Natural killer cell (primary cell): ENCODE results near the gene SCCPDH. TPM values are rescaled to one million over a fixed set of nuclear protein-coding genes. Genes with fewer than 3 reads are reported as not detected.

Experiments used
- ATAC-seq, 3 donors: fragments of 150-1000 bp in 2 of 3; fragments of 200-7000 bp in 1 of 3; cut with Tn5 transposase; 1 replicate in 1 of 3; 2 replicates in 2 of 3; pipeline ENCODE4 v1.10.0; 2021; ENCODE audit warnings: mild to moderate bottlenecking in 2 of 3, moderate library complexity in 2 of 3
- DNase-seq, 2 donors: peaks; one replicate each; pipeline versions ENCODE4 v3.0.0 to v3.0.0-alpha.2; 2013 to 2021; ENCODE audit warnings: mixed read lengths in 1 of 2
- H3K27ac ChIP-seq: one replicate; pipeline ENCODE4 v1.5.1; 2013; ENCODE audit warnings: mild to moderate bottlenecking, low read length
- H3K27me3 ChIP-seq: one replicate; pipeline ENCODE4 v1.6.1; 2013; ENCODE audit warnings: low read length; ENCODE audit not compliant: control insufficient read depth, insufficient read depth
- H3K36me3 ChIP-seq: one replicate; pipeline ENCODE4 v1.6.1; 2013; ENCODE audit warnings: low read length; ENCODE audit not compliant: control insufficient read depth, insufficient read depth
- H3K4me1 ChIP-seq: one replicate; pipeline ENCODE4 v1.6.1; 2013; ENCODE audit warnings: low read length; ENCODE audit not compliant: control insufficient read depth, insufficient read depth
- H3K4me3 ChIP-seq: one replicate; pipeline ENCODE4 v1.5.1; 2013; ENCODE audit warnings: low read length
- H3K9me3 ChIP-seq: one replicate; pipeline ENCODE4 v1.6.1; 2013; ENCODE audit warnings: low read length; ENCODE audit not compliant: control insufficient read depth, insufficient read depth
- H3K27ac Mint-ChIP-seq, 2 donors: one replicate each; pipeline ENCODE4 v1.8.0; 2022; ENCODE audit warnings: mild to moderate bottlenecking in 2 of 2, mixed read lengths in 2 of 2, moderate library complexity in 1 of 2
- H3K27me3 Mint-ChIP-seq, 2 donors: one replicate each; pipeline ENCODE4 v1.8.0; 2022; ENCODE audit warnings: low read depth in 2 of 2, mixed read lengths in 2 of 2
- H3K36me3 Mint-ChIP-seq: one replicate; pipeline ENCODE4 v1.8.0; 2022; ENCODE audit warnings: mixed read lengths
- H3K4me1 Mint-ChIP-seq, 2 donors: one replicate each; pipeline ENCODE4 v1.8.0; 2022; ENCODE audit warnings: mixed read lengths in 2 of 2
- H3K4me3 Mint-ChIP-seq: one replicate; pipeline ENCODE4 v1.8.0; 2022; ENCODE audit warnings: mild to moderate bottlenecking, moderate library complexity, mixed read lengths
- H3K9me3 Mint-ChIP-seq, 2 donors: one replicate each; pipeline ENCODE4 v1.8.0; 2022; ENCODE audit warnings: mixed read lengths in 2 of 2
- CTCF ChIP-seq: fragments of 200-600 bp; IDR thresholded peaks from one replicate; pipeline ENCODE4 v1.8.0; 2022; ENCODE audit warnings: antibody characterized with exemption
- WGBS: methylation state at CpG from one replicate; pipeline ENCODE4 v1.1.7; 2013; ENCODE audit warnings: missing lambda C conversion rate; ENCODE audit not compliant: insufficient coverage; 5-methylcytosine and 5-hydroxymethylcytosine counted together
- intact Hi-C: fragments of 100-400 bp; cut with micrococcal nuclease; formaldehyde crosslinking; loops from one replicate; pipeline ENCODE4 v1.14.2; 2022
- total RNA-seq, 4 donors: library from RNA; stranded (reverse); fragments of 120-200 nt in 1 of 4; gene quantifications; one replicate each; pipeline versions ENCODE4 v1.2.3 to v1.2.4, GENCODE V29; 2013 to 2022

SCCPDH gene
- total RNA-seq, 3 donors from 2014 or later (not counting 1 experiment from before 2014, with no cell fraction given) = 5.3 to 24.8 (median 9.2) TPM

- Mint-ChIP-seq H3K4me1 (peaks cover 6 to 12% of the 10 kb centered on the region in 2 donors), H3K9me3 (no peaks in the 10 kb centered on the region), H3K4me3 (no peak overlapping the region), H3K27ac (no peak overlapping the region), H3K27me3 (peaks cover 0 to 7% of the 10 kb centered on the region in 2 donors), H3K36me3 (no peaks in the 10 kb centered on the region)
- Histone ChIP-seq H3K9me3 (no peaks in the 10 kb centered on the region), H3K4me1 (peaks cover 9% of the 10 kb centered on the region), H3K36me3 (no peaks in the 10 kb centered on the region), H3K27ac (no peak overlapping the region), H3K4me3 (no peak overlapping the region), H3K27me3 (no peaks in the 10 kb centered on the region)
- ATAC-seq = no peak
- no peak for DNase-seq
- WGBS = 92% methylated on average over 25 of the region's 25 CpGs
- TF ChIP-seq CTCF = no peak
- intact Hi-C loops = no loop called here
Measured at GRCh38 chr1:246789454-246790339, 65.5 kb downstream of the SCCPDH start.

- H3K27ac ChIP-seq = no peak overlapping the region
- DNase-seq (no peak), ATAC-seq (no peak)
- intact Hi-C loops = no loop called here
- H3K4me3 ChIP-seq = no peak overlapping the region
- Mint-ChIP-seq H3K9me3 (no peaks in the 10 kb centered on the region), H3K36me3 (no peaks in the 10 kb centered on the region), H3K27me3 (peaks cover 0 to 7% of the 10 kb centered on the region in 2 donors), H3K27ac (no peak overlapping the region), H3K4me3 (no peak overlapping the region), H3K4me1 (peaks cover 0 to 6% of the 10 kb centered on the region in 2 donors)
- no peaks in the 10 kb centered on the region for H3K9me3 ChIP-seq
- peaks cover 3% of the 10 kb centered on the region for H3K4me1 ChIP-seq
- 85% methylated on average over 7 of the region's 7 CpGs for WGBS
- H3K27me3 ChIP-seq = no peaks in the 10 kb centered on the region
- no peak for TF ChIP-seq CTCF
- H3K36me3 ChIP-seq = no peaks in the 10 kb centered on the region
Measured at GRCh38 chr1:246790364-246790763, 66.2 kb downstream of the SCCPDH start.

- no peak for TF ChIP-seq CTCF
- H3K27ac ChIP-seq = no peak overlapping the region
- no peaks in the 10 kb centered on the region for H3K27me3 ChIP-seq
- no peaks in the 10 kb centered on the region for H3K9me3 ChIP-seq
- H3K36me3 Mint-ChIP-seq = no peaks in the 10 kb centered on the region
- peaks cover 0 to 6% of the 10 kb centered on the region in 2 donors for H3K4me1 Mint-ChIP-seq
- no peak overlapping the region for H3K27ac Mint-ChIP-seq
- no peak for ATAC-seq
- no peak overlapping the region for H3K4me3 ChIP-seq
- peaks cover 3% of the 10 kb centered on the region for H3K4me1 ChIP-seq
- peaks cover 0 to 7% of the 10 kb centered on the region in 2 donors for H3K27me3 Mint-ChIP-seq
- intact Hi-C loops = no loop called here
- DNase-seq = no peak
- no peaks in the 10 kb centered on the region for H3K36me3 ChIP-seq
- no peak overlapping the region for H3K4me3 Mint-ChIP-seq
- no peaks in the 10 kb centered on the region for H3K9me3 Mint-ChIP-seq
- 92% methylated on average over 19 of the region's 19 CpGs for WGBS
Measured at GRCh38 chr1:246790833-246791232, 66.6 kb downstream of the SCCPDH start.
